ENCODE results near the gene AGAP3.

Gene AGAP3

GRCh38 chr7:151137791-151138152 lies 51.5 kb downstream of the AGAP3 start:
- DNase-seq, result no peak

DNA sequence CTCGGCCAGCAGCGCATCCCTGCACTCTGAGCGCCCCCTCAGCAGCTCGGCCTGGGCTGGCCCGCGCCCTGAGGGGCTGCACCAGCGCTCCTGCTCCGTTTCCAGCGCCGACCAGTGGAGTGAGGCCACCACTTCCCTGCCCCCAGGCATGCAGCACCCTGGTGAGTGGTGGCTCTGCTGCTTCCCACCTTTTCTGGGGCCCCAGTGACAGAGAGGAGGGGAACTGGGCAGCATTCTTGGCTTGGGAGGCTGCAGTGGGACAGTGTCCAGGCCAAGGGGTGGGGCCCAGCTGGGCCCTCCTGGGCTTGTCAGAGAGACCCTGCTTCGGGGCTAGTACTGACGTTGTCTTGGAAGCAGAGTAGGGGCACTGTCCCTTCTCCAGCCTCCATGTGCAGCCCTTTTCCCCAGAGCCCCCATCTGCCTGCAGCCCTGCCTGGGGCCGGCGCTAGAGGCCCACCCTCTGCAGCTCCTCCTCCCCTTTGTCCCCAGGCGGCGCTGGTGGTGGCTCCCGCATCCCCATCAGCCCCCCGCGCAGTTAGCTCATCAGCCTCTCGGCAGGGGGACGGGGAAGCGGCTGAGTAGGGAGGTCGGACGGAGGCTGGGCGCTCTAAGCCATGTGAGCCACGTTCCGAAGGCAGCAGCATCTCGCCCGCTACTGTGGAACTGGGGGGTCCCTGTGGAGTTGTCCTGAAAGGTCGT lies 52.0 kb downstream of the AGAP3 start:
- DNase-seq, result no peak

- no peak for DNase-seq
Measured at GRCh38 chr7:151139071-151139790, 53.0 kb downstream of the AGAP3 start.

DNA sequence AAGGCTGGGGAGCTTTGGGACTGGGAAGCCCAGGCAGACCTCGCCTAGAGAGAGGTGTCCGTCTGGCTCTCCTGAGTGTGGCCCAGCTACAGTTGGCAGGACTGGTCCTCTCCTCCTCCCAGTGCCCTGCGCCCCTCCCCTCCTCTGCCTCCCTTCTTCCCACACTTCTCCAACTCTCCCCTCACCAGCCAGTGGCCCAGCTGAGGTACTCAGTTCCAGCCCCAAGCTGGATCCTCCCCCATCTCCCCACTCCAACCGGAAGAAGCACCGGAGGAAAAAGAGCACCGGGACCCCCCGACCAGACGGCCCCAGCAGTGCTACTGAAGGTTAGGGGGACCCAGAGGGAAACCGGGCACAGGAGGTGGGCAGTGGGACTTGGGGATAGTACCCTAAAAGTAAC lies 53.5 kb downstream of the AGAP3 start:
- DNase-seq, result no peak

GRCh38 chr7:151140826-151141225 lies 54.6 kb downstream of the AGAP3 start:
- DNase-seq, result no peak

- DNase-seq, result no peak
Measured at GRCh38 chr7:151141311-151141854, 55.1 kb downstream of the AGAP3 start.

DNA sequence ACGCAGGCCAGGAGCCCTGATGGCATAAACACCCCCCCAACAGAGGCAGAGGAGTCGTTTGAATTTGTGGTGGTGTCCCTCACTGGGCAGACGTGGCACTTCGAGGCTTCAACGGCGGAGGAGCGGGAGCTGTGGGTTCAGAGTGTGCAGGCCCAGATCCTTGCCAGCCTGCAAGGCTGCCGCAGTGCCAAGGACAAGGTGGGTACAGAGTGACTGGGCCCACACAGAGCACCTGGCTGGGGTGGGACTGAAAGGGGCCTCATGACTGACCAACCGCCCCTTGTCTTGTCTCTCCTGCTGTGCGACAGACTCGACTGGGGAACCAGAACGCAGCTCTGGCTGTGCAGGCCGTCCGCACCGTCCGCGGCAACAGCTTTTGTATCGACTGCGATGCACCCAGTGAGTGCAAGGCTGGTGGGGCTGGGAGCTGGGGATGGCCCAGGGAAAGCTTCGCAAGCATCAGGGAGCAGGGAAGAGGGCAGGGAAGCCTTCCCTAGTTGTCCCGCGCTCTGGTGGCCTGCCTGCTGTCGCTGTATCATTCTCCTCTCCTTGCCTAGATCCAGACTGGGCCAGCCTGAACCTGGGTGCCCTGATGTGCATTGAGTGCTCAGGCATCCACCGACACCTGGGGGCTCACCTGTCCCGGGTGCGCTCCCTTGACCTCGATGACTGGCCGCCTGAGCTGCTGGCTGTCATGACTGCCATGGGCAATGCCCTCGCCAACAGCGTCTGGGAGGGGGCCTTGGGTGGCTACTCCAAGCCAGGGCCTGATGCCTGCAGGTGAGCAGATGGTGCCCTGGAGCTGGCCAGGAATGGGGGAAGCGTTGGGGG lies 55.8 kb downstream of the AGAP3 start:
- DNase-seq, result no peak

DNA sequence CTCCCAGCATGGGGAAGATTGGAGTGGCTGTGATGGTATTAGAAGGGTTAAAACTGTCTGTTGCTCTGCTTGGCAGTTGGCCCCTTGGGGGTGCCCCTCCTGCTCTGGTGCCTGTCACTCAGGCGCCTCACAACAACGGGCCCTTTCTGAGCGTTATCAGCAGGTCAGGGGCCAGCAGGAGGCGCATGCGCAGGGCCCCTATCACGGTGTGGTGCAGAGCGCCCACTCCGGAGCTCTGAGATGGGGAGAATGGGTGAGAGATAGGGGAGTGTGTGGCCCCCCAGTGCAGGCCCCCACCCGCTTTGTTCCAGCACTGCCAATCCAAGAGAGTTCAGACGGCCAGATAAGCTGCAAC lies 56.4 kb downstream of the AGAP3 start:
- DNase-seq, result no peak

- no peak for DNase-seq
Measured at GRCh38 chr7:151143261-151144015, 57.2 kb downstream of the AGAP3 start.

- DNase-seq, result no peak
Measured at GRCh38 chr7:151144387-151144786, 58.1 kb downstream of the AGAP3 start.

- no peak for DNase-seq
Measured at GRCh38 chr7:151146761-151147160, 60.5 kb downstream of the AGAP3 start.

DNA sequence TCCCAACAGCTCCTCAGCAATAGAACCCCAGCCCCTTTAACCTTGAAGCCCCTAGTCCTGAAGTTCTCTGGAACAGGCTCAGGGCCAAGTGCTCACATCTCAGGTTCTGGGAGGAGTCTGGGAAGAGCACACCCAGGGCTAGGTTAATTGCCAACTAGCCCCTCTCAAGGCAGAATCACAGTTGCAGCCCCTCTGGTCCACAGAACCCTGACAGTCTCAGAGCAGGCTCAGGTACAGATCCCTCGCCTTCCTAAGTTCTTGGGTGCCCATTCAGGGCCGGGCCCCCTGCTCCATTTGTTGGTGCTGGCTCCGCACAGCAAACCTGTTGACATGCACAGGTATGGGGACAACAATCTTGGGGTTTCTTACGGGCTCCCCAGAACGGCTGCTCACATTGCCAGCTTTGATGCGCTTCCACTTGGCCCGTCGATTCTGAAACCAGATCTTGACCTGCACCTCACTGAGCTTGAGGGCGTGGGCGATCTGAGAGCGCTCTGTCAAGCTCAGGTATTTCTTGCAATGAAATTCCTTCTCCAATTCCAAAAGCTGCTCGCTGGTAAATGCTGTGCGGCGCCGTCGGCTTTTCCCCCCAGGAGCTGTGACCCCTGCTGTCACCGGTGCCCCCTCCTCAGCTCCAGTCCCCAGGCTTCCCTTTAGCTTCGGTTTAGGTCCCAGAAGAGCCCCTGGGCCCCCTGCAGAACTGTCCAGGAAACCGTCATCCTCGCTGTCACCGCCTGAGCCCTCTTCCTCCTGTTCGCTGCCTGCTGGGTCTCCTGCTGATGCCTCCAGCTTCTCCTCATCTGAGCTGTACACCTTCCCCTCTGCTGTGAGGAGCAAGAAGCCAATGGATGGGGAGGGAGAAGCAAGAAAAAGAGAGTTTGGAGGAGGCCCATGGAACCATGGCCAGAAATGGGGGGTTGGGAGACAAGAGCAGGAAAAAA lies 62.3 kb downstream of the AGAP3 start:
- DNase-seq, result no peak

- DNase-seq, result no peak
Measured at GRCh38 chr7:151150388-151150787, 64.1 kb downstream of the AGAP3 start.

DNA sequence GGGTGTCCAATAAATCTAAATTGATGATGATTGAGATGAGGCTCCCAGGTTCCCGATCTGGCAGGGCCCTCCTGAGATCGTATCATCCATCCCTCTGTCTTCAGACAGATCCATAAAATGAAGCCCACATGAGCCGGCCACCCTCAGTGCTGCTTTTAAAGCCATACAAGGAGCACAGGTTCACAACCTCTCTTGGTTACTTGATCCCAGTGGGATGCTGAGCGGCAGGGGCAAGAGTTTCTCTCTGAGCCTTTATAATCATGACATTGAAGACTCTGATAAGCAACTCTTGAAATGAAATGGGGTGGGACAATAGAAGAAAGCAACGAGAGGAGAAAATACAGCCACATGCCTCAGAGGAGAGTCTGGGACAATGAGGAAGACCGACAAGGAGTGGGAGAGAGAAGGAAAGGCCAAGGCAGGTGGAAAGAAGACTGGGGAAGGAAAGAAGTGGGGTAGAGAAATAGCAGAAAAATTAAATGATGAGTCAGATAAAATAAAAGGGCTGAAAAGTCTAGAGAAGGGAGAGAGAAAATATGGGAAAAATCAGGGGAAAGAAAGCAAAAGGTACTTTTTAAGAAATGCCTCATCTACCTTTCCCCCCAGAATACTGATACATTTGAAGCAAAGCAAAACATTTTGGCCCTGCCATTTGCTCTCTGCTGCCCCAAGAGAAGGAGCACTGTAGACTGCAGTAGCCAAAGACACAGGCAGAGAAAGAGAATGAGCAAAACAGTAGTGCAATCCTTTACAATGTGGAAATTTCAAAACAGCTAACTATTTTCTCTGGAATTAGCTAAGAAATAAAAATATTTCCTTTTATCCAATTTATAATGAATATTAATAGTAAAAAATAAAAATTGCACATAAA lies 66.6 kb downstream of the AGAP3 start:
- no peak for DNase-seq

DNA sequence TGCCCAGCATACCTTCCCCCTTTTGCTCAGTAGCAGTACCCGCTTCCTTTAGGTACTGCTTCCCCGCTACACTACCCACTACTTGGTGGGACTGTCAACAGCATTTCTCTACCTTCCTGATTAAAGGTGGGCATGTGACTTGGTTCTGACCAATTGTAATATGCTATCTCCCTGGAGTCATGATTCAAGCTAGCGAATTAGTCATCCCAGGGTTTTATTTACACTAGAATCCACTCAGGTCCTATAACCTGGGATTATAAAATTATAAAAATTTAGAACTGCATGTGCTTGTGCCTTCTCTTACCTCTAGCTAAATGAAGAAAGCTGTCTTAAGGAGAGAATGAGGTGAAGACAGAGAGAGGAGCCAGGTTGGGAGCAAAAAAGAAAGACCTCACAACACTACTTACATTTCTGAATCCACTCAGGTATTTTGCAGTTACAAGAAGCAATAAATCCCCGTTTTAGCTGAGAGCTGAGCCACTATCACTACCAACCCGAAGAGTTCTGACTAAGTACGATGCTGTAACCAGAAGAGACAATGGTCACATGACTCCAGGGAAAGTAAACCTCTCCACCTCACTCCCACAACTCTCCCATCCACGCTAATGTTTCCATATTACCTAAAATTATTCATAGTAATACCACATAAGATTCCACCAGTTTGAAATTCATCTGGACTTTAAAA lies 71.5 kb downstream of the AGAP3 start:
- DNase-seq, result no peak

- DNase-seq, result no peak
Measured at GRCh38 chr7:151161757-151162156, 75.5 kb downstream of the AGAP3 start.

- DNase-seq, result no peak
Measured at GRCh38 chr7:151166629-151167196, 80.4 kb downstream of the AGAP3 start.

- no peak for DNase-seq
Measured at GRCh38 chr7:151167197-151167961, 81.1 kb downstream of the AGAP3 start, which contains the start of gene GBX1. Gene GBX1 (minus strand): TSS chr7:151167694. CDS start chr7:151167548, 146 bp downstream.

Data from MV-4-11 (cell line).